ENCODE results near the gene PLAC1. TPM values are rescaled to one million over a fixed set of nuclear protein-coding genes. Genes with fewer than 3 reads are reported as not detected.

Gene PLAC1
- total and polyA plus RNA-seq, 2 of the 13 experiments (the other 11 are each of a cell fraction or from before 2014, with no cell fraction given), result 0.40 to 2.7 TPM

- DNase-seq (ENCODE audit: low spot score), result no peak
- no peak for ATAC-seq
- no peaks in the 10 kb centered on the region for H3K9me3 ChIP-seq (ENCODE audit: low read length)
- FAIRE-seq, result no peak
- no peak overlapping the region for H3K9ac ChIP-seq (ENCODE audit: insufficient read depth, low read depth, low read length)
- H3K4me3 ChIP-seq (replicated peaks in 1 of 3; ENCODE audit: insufficient read depth in 1 of 3, low read depth in 2 of 3, low read length in 3 of 3), result no peak overlapping the region
- ChIA-PET CTCF (ENCODE audit: low intra/inter-chr PET ratio, low total read pairs) (no interaction called here), POLR2A (no interaction called here)
- in situ Hi-C loops (cut with HindIII; ENCODE audit: extremely low pct_ligation_motif_present, low pct_unique_long_range_greater_than_20kb) (no loop called here), intact Hi-C loops (cut with micrococcal nuclease; ENCODE audit: unreplicated experiment) (no loop called here)
- no peaks in the 10 kb centered on the region for H4K20me1 ChIP-seq (ENCODE audit: insufficient read depth, low read length)
- WGBS (ENCODE audit: low lambda C conversion rate), result 79% methylated on average over 1 of the region's 1 CpG
- no peak for TF ChIP-seq CREB3 (CRISPR knock-in tag; IDR thresholded peaks at IDR 0.05)
- TF ChIP-seq RBAK (CRISPR knock-in tag; IDR thresholded peaks at IDR 0.05), result no peak
- no peak for TF ChIP-seq ZNF562 (CRISPR knock-in tag; IDR thresholded peaks at IDR 0.05; ENCODE audit: borderline replicate concordance)
- TF ChIP-seq ZNF691 (CRISPR knock-in tag; IDR thresholded peaks at IDR 0.05; ENCODE audit: borderline replicate concordance, low read depth), result no peak
- TF ChIP-seq SNAPC4 (CRISPR knock-in tag; IDR thresholded peaks at IDR 0.05), result no peak
- no peak for TF ChIP-seq SALL1 (CRISPR knock-in tag; IDR thresholded peaks at IDR 0.05)
- no peaks in the 10 kb centered on the region for H3K36me3 ChIP-seq (replicated peaks in 1 of 2; ENCODE audit: control insufficient read depth in 1 of 2, insufficient read depth in 2 of 2, low read length in 2 of 2)
- H3K27me3 ChIP-seq (ENCODE audit: control insufficient read depth in 1 of 2, insufficient read depth in 2 of 2, low read length in 2 of 2), result no peaks in the 10 kb centered on the region; a peak in 1 of 5 replicates
- no peak overlapping the region for H3K4me2 ChIP-seq (ENCODE audit: low read depth, low read length)
- H3K27ac ChIP-seq (ENCODE audit: extremely low read length, insufficient read depth, low read length), result no peak overlapping the region
- no TSS peak for BruUV-seq (replicated peaks)
- no peaks in the 10 kb centered on the region for H3K79me2 ChIP-seq (ENCODE audit: insufficient read depth, low read length)
- H3K4me1 ChIP-seq (ENCODE audit: insufficient read depth, low read length), result no peaks in the 10 kb centered on the region
- no peak overlapping the region for H2AFZ ChIP-seq (ENCODE audit: low read length)
Observed at GRCh38 chrX:134688839-134689238, 30.6 kb upstream of the PLAC1 start.

All from HepG2 (cell line).